ENCODE data around the gene PCP4L1. TPM values are rescaled to one million over a fixed set of nuclear protein-coding genes. Genes with fewer than 3 reads are reported as not detected.

PCP4L1 gene
- polyA plus RNA-seq, 2 of the 4 experiments (the other 2 are of a cell fraction) = not detected

DNA sequence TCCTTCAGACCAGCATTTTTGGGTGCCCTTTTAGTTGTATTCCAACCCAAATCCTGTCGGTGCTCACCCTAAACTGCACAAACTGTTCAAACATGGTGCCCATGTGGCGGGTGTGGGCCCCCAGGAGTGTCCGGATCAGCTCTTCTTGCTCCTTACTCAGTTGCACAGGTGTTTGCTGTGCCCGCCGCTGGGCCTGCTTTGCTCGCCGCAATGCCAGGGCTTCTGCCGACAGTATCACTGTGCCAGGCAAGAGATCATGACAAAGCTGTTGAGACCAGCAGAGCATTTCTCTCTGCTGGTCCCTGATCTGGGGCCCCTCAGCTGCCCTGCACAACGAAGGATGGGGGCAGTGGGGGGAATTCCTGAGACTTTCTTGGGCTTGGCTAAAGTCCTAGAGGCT, 25.4 kb upstream of the PCP4L1 start (continued):
- no peak for TF ChIP-seq RAD21 (conservative IDR thresholded peaks at IDR 0.05 in 1 of 2, IDR thresholded peaks at IDR 0.05 in 1 of 2)

GRCh38 chr1:161235957-161236775, 22.4 kb upstream of the PCP4L1 start:
- Histone ChIP-seq H3K27ac (no peak overlapping the region), H3K4me1 (no peaks in the 10 kb centered on the region), H3K4me3 (no peak overlapping the region), H3K9me3 (no peaks in the 10 kb centered on the region), H3K4me2 (no peak overlapping the region)
- POLR2A ChIA-PET = no interaction called here
- peak; percentile 48 to 57; a peak in 4 of 6 replicates for ATAC-seq
- TF ChIP-seq SREBF2 (IDR thresholded peaks at IDR 0.05) (no peak), HOXB5 (CRISPR knock-in tag; IDR thresholded peaks at IDR 0.05) (no peak), EP300 (IDR thresholded peaks at IDR 0.05) (no peak), TP53 (CRISPR knock-in tag; IDR thresholded peaks at IDR 0.05) (no peak), POLR2AphosphoS2 (conservative IDR thresholded peaks at IDR 0.05; ENCODE audit: low read length) (no peak), SMC3 (IDR thresholded peaks at IDR 0.05) (no peak), POLR2A (IDR thresholded peaks at IDR 0.05; ENCODE audit: low read length) (no peak), EHF (CRISPR knock-in tag; IDR thresholded peaks at IDR 0.05) (no peak), BCL3 (IDR thresholded peaks at IDR 0.05) (no peak), HDAC2 (IDR thresholded peaks at IDR 0.05) (no peak), TFCP2L1 (CRISPR knock-in tag; IDR thresholded peaks at IDR 0.05) (no peak), NFE2L2 (conservative IDR thresholded peaks at IDR 0.05; ENCODE audit: low read length) (no peak), MAFK (IDR thresholded peaks at IDR 0.05; ENCODE audit: partially characterized antibody) (no peak), EHMT2 (IDR thresholded peaks at IDR 0.05; ENCODE audit: low read depth) (no peak)
- TF ChIP-seq, protein P1, sequence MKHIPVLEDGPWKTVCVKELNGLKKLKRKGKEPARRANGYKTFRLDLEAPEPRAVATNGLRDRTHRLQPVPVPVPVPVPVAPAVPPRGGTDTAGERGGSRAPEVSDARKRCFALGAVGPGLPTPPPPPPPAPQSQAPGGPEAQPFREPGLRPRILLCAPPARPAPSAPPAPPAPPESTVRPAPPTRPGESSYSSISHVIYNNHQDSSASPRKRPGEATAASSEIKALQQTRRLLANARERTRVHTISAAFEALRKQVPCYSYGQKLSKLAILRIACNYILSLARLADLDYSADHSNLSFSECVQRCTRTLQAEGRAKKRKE (CRISPR knock-in tag; IDR thresholded peaks at IDR 0.05; ENCODE audit: low read depth) = no peak
- TF ChIP-seq, protein P2, sequence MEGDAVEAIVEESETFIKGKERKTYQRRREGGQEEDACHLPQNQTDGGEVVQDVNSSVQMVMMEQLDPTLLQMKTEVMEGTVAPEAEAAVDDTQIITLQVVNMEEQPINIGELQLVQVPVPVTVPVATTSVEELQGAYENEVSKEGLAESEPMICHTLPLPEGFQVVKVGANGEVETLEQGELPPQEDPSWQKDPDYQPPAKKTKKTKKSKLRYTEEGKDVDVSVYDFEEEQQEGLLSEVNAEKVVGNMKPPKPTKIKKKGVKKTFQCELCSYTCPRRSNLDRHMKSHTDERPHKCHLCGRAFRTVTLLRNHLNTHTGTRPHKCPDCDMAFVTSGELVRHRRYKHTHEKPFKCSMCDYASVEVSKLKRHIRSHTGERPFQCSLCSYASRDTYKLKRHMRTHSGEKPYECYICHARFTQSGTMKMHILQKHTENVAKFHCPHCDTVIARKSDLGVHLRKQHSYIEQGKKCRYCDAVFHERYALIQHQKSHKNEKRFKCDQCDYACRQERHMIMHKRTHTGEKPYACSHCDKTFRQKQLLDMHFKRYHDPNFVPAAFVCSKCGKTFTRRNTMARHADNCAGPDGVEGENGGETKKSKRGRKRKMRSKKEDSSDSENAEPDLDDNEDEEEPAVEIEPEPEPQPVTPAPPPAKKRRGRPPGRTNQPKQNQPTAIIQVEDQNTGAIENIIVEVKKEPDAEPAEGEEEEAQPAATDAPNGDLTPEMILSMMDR (IDR thresholded peaks at IDR 0.05) = no peak
- no peak for DNase-seq (ENCODE audit: low read depth in 1 of 2, low spot score in 1 of 2)
- no peak for FAIRE-seq
- WGBS (ENCODE audit: missing lambda C conversion rate) = 36% methylated on average over 5 of the region's 5 CpGs
- CTCF ChIA-PET = interaction anchor here (0.6 to 6.8 kb wide), 5 partner anchors 9 to 149 kb away, joined by 3 to 66 read pairs (median 4); partner anchors contain the start of gene TOMM40L

DNA sequence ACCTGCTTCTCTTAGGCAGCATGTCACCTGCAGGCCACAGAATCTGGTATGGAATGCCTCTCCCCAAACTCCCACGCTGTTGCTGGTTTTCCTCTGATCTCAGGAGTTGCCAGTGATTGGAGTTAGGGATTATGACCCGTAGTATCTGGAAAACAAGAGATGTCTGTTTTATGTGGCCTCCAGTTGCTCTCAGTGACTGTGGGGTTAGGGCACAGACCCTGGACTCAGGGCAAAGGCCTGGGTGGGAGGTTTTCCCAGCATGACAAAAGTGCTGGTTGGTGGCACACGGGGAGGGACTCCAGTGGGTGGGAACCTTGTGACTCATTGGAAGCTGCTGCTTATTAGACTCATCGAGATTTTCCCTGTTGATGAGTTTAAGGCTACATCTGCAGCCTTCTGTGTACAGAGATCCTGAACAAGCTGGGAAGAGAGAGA, 20.5 kb upstream of the PCP4L1 start, which contains the start of gene NR1I3:
Gene NR1I3 (minus strand): TSS at position 165 of the 435 bp plus-strand sequence. CDS start 1,638 bp downstream, outside the sequence.
- ChIA-PET CTCF (interaction anchor here (0.7 to 6.8 kb wide), 5 partner anchors 11 to 136 kb away, joined by 3 to 66 read pairs (median 4); partner anchors contain the start of gene TOMM40L), POLR2A (no interaction called here)
- 57% methylated on average over 4 of the region's 4 CpGs for WGBS (ENCODE audit: missing lambda C conversion rate)
- FAIRE-seq (no peak), DNase-seq (ENCODE audit: low read depth in 1 of 2, low spot score in 1 of 2) (no peak), ATAC-seq (no peak)
- TF ChIP-seq RCOR1 (IDR thresholded peaks at IDR 0.05; ENCODE audit: low read depth, low read length) (no peak), RNF2 (IDR thresholded peaks at IDR 0.05; ENCODE audit: borderline replicate concordance, low read depth) (no peak), MAX (IDR thresholded peaks at IDR 0.05) (no peak), GATA3 (IDR thresholded peaks at IDR 0.05; ENCODE audit: borderline replicate concordance) (no peak), HOXA7 (CRISPR knock-in tag; IDR thresholded peaks at IDR 0.05) (no peak), JUN (IDR thresholded peaks at IDR 0.05) (no peak), NR3C1 (IDR thresholded peaks at IDR 0.05) (no peak), USF2 (IDR thresholded peaks at IDR 0.05) (no peak), CBX8 (IDR thresholded peaks at IDR 0.05) (no peak), SMC3 (IDR thresholded peaks at IDR 0.05) (no peak), ZC3H11A (IDR thresholded peaks at IDR 0.05) (no peak)
- Histone ChIP-seq H3K4me3 (no peak within 1 kb of the TSS), H3K4me1 (no peaks in the 10 kb centered on the region), H3K9me3 (no peaks in the 10 kb centered on the region), H3K4me2 (no peak within 1 kb of the TSS), H3K27ac (no peak within 1 kb of the TSS)

All from A549 (cell line).